VCaP (cell line): ENCODE measurements around the gene TBC1D3H.
"Not testable (repeated sequence)": the region's sequence is repeated elsewhere in the genome, so short reads cannot be mapped to it uniquely, and the experiment has no call there.

Experiments
- H3K27ac ChIP-seq: fragments of 450-650 bp; 2 replicates; pipeline ENCODE4 v1.5.1; 2017

TBC1D3H gene

DNA sequence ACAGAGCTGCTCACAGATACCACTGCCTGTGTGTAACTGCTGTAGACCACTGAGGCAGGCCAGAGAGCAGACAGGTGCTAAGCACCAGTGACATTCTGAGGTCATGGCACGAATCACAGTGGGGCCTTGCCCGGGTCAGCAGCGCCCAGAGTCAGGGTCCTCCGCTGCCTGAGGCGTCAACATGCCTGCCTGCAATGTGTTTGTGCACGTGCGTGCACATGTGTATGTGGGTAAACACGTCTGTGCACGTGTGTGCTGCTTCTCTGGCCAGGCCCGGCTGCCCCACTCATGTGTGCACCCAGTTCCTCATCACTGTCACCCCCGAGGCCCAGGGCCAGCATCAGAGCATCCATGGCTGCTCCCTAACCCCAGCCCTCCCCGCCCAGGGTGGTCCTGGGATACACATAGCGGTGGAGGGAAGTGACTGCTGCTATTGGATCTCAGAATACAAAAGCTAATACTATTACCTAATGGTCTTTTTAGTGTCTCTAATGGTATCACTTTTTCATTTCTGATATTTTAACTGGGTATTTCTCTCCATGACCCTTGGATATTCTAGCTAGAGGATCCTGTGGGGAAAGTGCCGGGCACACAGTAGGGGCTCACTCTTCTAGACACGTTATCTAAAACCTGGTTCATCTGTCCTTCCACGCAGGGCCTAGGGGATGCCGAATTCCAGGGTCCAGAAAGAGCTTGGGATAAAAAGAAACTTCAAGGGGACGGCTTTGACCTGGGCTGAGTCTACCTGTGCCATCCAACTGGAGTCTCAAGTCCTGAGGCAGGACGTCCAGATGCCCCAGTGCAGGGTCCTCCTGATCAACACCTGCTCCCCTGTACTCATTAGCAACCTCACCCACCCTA, at the start of gene TBC1D3H:
TSS of gene TBC1D3H (minus strand) at position 51 of the 861 bp plus-strand sequence. CDS start 1,540 bp downstream, outside the sequence.
- H3K27ac ChIP-seq, result not testable (repeated sequence)

DNA sequence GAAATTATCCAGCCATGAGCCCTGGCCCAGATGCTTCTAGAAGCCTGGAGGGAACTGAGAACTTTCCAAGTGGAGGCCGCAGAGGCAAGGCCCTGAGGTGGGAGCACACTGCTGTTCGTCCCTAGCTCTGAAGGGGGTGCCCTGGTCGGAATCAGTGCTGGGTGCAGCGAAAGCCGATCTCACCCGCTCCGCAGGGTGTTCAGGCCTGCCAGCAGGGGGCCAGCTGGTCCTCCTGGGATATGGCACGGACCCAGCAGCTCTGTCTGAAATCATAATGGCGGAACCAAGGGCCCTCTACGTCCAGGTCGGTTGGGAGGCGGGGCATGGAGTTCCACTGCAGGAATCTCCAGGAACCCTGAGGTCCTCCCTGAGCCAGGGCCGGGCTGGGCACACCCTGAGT, 40.7 kb upstream of the TBC1D3H start:
- not testable (repeated sequence) for H3K27ac ChIP-seq

DNA sequence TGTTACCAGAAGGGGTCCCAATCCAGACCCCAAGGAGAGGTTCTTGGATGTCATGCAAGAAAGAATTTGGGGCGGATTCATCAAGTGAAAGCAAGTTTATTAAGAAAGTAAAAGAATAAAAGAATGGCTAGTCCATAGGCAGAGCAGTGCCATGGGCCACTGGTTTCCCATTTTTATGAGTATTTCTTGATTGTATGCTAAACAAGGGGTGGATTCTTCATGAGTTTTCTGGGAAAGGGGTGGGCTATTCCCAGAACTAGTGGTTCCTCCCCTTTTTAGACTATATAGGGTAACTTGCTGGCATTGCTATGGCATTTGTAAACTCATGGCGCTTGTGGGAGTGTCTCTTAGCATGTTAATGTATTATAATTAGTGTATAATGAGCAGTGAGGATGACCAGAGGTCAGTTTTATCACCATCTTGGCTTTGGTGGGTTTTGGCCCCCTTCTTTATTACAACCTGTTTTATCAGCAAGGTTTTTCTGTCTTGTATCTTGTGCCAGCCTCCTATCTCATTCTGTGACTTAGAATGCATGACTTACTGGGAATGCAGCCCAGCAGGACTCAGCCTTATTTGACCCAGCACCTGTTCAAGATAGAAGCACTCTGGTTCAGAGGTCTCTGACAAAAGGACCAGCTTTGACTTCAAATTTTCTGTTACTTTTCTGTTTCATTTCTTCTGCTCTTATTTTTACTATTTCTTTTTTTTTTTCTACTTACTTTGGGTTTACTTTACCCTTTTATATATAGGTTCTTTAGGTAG, 27.1 kb upstream of the TBC1D3H start:
- not testable (repeated sequence) for H3K27ac ChIP-seq

DNA sequence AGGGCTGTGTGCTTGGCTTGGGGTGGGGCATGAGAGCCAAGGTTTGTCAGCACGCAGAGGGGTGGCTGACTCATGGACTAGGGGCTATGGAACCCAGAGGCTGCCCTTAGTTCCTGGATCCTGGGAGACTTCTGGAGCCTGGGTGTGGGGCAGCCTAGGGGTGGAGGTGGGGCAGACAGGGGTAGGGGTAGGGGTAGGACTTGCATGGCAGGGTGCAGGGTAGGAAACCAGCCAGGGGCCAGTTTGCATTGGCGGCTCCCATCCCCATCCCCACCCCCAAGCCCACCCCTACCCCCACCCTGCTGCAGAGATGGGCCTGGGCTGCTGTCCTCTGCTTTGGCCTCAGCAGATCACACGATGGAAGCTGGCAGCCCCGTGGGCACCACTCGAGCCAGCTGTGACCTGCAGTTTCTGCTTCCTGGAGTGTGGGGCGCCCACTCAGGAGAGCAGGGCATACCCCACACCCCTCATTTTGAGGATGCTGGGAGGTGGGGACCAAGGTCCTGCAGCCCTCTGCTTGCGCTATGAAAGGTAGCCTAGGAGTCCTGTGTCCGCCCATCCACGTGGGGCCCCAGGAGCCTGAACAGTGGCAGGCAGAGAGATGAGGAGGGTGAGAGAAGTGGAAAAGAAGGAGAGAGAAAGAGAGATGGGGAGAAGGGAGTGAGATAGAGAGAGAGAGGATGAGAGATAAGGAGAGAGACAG, 2.9 kb upstream of the TBC1D3H start:
- H3K27ac ChIP-seq, result not testable (repeated sequence)

DNA sequence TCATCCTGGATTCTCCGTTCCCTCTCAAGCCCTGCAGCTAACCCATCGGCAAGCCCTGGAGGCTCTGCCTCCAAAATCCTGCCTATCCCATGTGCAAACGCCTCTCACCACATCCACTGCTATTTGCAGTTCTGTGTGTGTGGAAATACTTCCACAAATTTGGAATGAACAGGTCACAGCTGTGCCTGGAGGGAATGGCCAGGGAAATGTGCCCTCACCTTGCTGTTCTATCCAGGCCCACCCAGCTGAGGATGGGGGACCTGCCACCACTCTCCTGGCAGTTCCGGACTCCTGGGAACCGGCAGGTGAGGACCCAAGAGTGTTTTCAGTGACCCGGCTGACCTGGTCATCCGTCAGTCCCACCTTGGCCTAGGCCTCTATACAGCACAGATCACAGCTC, 12.3 kb downstream of the TBC1D3H start:
- H3K27ac ChIP-seq, result not testable (repeated sequence)

DNA sequence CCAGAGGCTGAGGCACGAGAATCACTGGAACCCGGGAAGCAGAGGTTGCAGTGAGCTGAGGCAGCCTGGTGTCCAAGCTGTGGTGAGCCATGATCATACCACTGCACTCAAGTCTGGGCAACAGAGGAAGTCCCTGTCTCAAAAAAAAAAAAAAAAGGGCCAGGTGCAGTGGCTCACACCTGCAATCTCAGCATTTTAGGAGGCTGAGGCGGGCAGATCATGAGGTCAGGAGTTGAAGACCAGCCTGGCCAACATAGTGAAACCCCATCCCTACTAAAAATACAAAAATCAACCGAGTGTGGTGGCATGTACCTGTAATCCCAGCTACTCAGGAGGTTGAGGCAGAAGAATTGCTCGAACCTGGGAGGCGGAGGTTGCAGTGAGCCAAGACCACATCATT, 25.7 kb downstream of the TBC1D3H start:
- H3K27ac ChIP-seq, result not testable (repeated sequence)
